ENCODE measurements around the gene CORIN. TPM values are rescaled to one million over a fixed set of nuclear protein-coding genes. Genes with fewer than 3 reads are reported as not detected.

The CORIN gene
- total and polyA plus RNA-seq, 2 of the 4 experiments (the other 2 are of a cell fraction): 20.3 to 24.7 TPM

- H2BK120ac ChIP-seq (ENCODE audit: low read depth, low read length): no peak overlapping the region
- no peaks in the 10 kb centered on the region for H3K36me3 ChIP-seq (ENCODE audit: control insufficient read depth, insufficient read depth, low read length)
- H2AK9ac ChIP-seq (replicated peaks; ENCODE audit: low read depth, low read length, poor library complexity): no peak overlapping the region
- DNase-seq (no peak), ATAC-seq (ENCODE audit: low read depth) (no peak)
- H2AK5ac ChIP-seq (ENCODE audit: low read depth, low read length): no peak overlapping the region
- H3K4me1 ChIP-seq (ENCODE audit: control insufficient read depth, insufficient read depth, low read length): peaks cover 2% of the 10 kb centered on the region; the same call in 1 of the 2 replicates
- H3K23ac ChIP-seq (ENCODE audit: low read depth, low read length): no peak overlapping the region
- no peaks in the 10 kb centered on the region for H3K79me1 ChIP-seq (ENCODE audit: low read depth in 1 of 2, low read length in 2 of 2)
- H2BK5ac ChIP-seq (ENCODE audit: low read depth, low read length, poor library complexity, severe bottlenecking): no peak overlapping the region
- H3K9me3 ChIP-seq (ENCODE audit: control insufficient read depth, insufficient read depth, low read length): peaks cover 2% of the 10 kb centered on the region; the same call in 1 of the 2 replicates
- TF ChIP-seq USF2 (IDR thresholded peaks at IDR 0.05; ENCODE audit: low read depth, low read length) (no peak), CTCF (conservative IDR thresholded peaks at IDR 0.05; ENCODE audit: low read depth, low read length) (no peak), ELK1 (IDR thresholded peaks at IDR 0.05; ENCODE audit: borderline replicate concordance, low read depth, low read length) (no peak), CHD1 (IDR thresholded peaks at IDR 0.05; ENCODE audit: low read depth, low read length) (no peak), POLR2A (IDR thresholded peaks at IDR 0.05; ENCODE audit: low read depth, low read length) (no peak), FOS (IDR thresholded peaks at IDR 0.05; ENCODE audit: low read depth, low read length) (no peak)
- H4K20me1 ChIP-seq (ENCODE audit: insufficient read depth, low read length): no peaks in the 10 kb centered on the region
- intact Hi-C loops (cut with micrococcal nuclease) (no loop called here), in situ Hi-C loops (cut with MboI; ENCODE audit: low sequenced_read_pairs) (no loop called here), dilution Hi-C loops (cut with HindIII; ENCODE audit: low sequenced_read_pairs, unreplicated experiment) (no loop called here)
- H3K27ac ChIP-seq (ENCODE audit: insufficient read depth, low read length): no peak overlapping the region
- H3K56ac ChIP-seq (ENCODE audit: extremely low read depth, insufficient read depth, low read length): no peak overlapping the region
- H3K4me3 ChIP-seq (ENCODE audit: insufficient read depth, low read depth, low read length): no peak overlapping the region
- no peaks in the 10 kb centered on the region for H3K27me3 ChIP-seq (ENCODE audit: control insufficient read depth, insufficient read depth, low read length)
- CTCF ChIA-PET: no interaction called here
- no peak overlapping the region for H3K18ac ChIP-seq (ENCODE audit: low read depth, low read length)
- H4K91ac ChIP-seq (ENCODE audit: insufficient read depth, low read depth, low read length): no peak overlapping the region
- WGBS, 2 experiments (ENCODE audit: extremely low coverage in 2 of 2, insufficient read length in 1 of 2): no CpG with 5 or more reads among the region's 1 CpG
- H4K5ac ChIP-seq (ENCODE audit: low read depth, low read length): no peak overlapping the region
- no peaks in the 10 kb centered on the region for H3K9me1 ChIP-seq (ENCODE audit: insufficient read depth, low read length)
- no TSS peak for BruUV-seq (replicated peaks)
- no peak overlapping the region for H2BK20ac ChIP-seq (ENCODE audit: low read depth, low read length)
- no peak overlapping the region for H3K4ac ChIP-seq (ENCODE audit: low read depth, low read length)
- H2BK15ac ChIP-seq (ENCODE audit: low read depth, low read length): no peak overlapping the region
- no peak overlapping the region for H4K8ac ChIP-seq (ENCODE audit: low read depth in 2 of 2, low read length in 2 of 2)
- H3K4me2 ChIP-seq (ENCODE audit: low read depth, low read length): no peak overlapping the region
- H3K14ac ChIP-seq (replicated peaks; ENCODE audit: low read depth, low read length): no peak overlapping the region
- H2AFZ ChIP-seq (replicated peaks; ENCODE audit: low read length, poor library complexity): no peak overlapping the region
- H3K9ac ChIP-seq (ENCODE audit: low read depth, low read length): no peak overlapping the region
- POLR2A ChIA-PET (ENCODE audit: unreplicated experiment): no interaction called here
Observed at GRCh38 chr4:47749060-47749459, 88.8 kb downstream of the CORIN start.
